Sigmoid colon (tissue), 7 donors: ENCODE results near the gene PAX2. TPM values are rescaled to one million over a fixed set of nuclear protein-coding genes. Genes with fewer than 3 reads are reported as not detected.

Experiments used
- DNase-seq: peaks from one replicate; pipeline ENCODE4 v3.0.0-alpha.2; 2019
- H3K27ac ChIP-seq, 4 donors: fragments of 200-600 bp; sonication (generic); one replicate each; pipeline ENCODE4 v1.5.1; 2016 to 2019; ENCODE audit warnings: mild to moderate bottlenecking in 1 of 4
- H3K27me3 ChIP-seq, 3 donors: fragments of 200-600 bp; sonication (generic); one replicate each; pipeline ENCODE4 v1.5.1; 2019; ENCODE audit warnings: mild to moderate bottlenecking in 1 of 3
- H3K36me3 ChIP-seq, 4 donors: fragments of 200-600 bp; sonication (generic); one replicate each; pipeline ENCODE4 v1.5.1; 2016 to 2019
- H3K4me1 ChIP-seq, 4 donors: fragments of 200-600 bp; sonication (generic); one replicate each; pipeline ENCODE4 v1.5.1; 2017 to 2019
- H3K4me3 ChIP-seq, 4 donors: fragments of 200-600 bp; sonication (generic); one replicate each; pipeline ENCODE4 v1.5.1; 2017 to 2019; ENCODE audit warnings: mild to moderate bottlenecking in 2 of 4, moderate library complexity in 1 of 4
- H3K9me3 ChIP-seq, 4 donors: fragments of 200-600 bp in 3 of 4; sonication (generic) in 3 of 4; one replicate each; pipeline versions ENCODE4 v1.5.1 to v1.6.1; 2013 to 2019
- CTCF ChIP-seq, 4 experiments: fragments of 450-650 bp in 3 of 4; fragments of 200-600 bp in 1 of 4; IDR thresholded peaks; one replicate each; pipeline ENCODE4 v1.5.1; 2016 to 2019; ENCODE audit warnings: antibody characterized with exemption in 4 of 4, mild to moderate bottlenecking in 3 of 4, moderate library complexity in 2 of 4
- EP300 ChIP-seq, 4 donors: sonication (generic); formaldehyde crosslinking; IDR thresholded peaks; one replicate each; pipeline ENCODE4 v1.6.1; 2017; ENCODE audit warnings: antibody characterized with exemption in 4 of 4
- POLR2A ChIP-seq, 2 donors: fragments of 450-650 bp; IDR thresholded peaks; one replicate each; pipeline ENCODE4 v1.6.1; 2016; ENCODE audit warnings: antibody characterized with exemption in 2 of 2, mild to moderate bottlenecking in 2 of 2, moderate library complexity in 2 of 2
- POLR2AphosphoS5 ChIP-seq, 4 donors: sonication (generic); formaldehyde crosslinking; IDR thresholded peaks; one replicate each; pipeline ENCODE4 v1.6.1; 2017; ENCODE audit warnings: antibody characterized with exemption in 4 of 4
- WGBS, 2 donors: extraction: QIAGEN DNeasy Blood & Tissue Kit; methylation state at CpG; one replicate each; pipeline ENCODE4 v1.1.7; 2013; 5-methylcytosine and 5-hydroxymethylcytosine counted together
- intact Hi-C: fragments of 100-400 bp; cut with DNase I; formaldehyde crosslinking; loops from one replicate; pipeline ENCODE4 v1.15.1; 2023
- polyA plus RNA-seq, 3 donors: library from polyadenylated mRNA; stranded (reverse); fragments of 200-250 nt; gene quantifications; one replicate each; pipeline ENCODE4 v1.2.3, GENCODE V29; 2013
- total RNA-seq, 4 donors: library from RNA; depleted of rRNA; stranded (reverse); fragments of >200 nt; gene quantifications; one replicate each; pipeline ENCODE4 v1.1.0, GENCODE V29; 2016
- donor health status: healthy with polysubstance abuse.
- donor health status: Bipolar disorder and iron deficiency.
- donor health status: healthy.

Gene PAX2
- total and polyA plus RNA-seq, 7 donors = not detected

GRCh38 chr10:100873146-100873826 is 127.9 kb downstream of the PAX2 start:
- no peaks in the 10 kb centered on the region for H3K4me1 ChIP-seq
- no peak overlapping the region for H3K4me3 ChIP-seq
- H3K27ac ChIP-seq = no peak overlapping the region
- WGBS, 2 donors = 69 to 87% methylated on average over 7 of the region's 7 CpGs
- no peak for TF ChIP-seq EP300 (IDR thresholded peaks at IDR 0.05)
- no peak for TF ChIP-seq POLR2A (IDR thresholded peaks at IDR 0.05)
- no peak for TF ChIP-seq POLR2AphosphoS5 (IDR thresholded peaks at IDR 0.05)
- TF ChIP-seq CTCF (IDR thresholded peaks at IDR 0.05) = no peak
- intact Hi-C loops = no loop called here
- H3K9me3 ChIP-seq = no peaks in the 10 kb centered on the region
- no peaks in the 10 kb centered on the region for H3K36me3 ChIP-seq
- peaks cover 0 to 46% (median 35%) of the 10 kb centered on the region in 3 donors for H3K27me3 ChIP-seq
- DNase-seq = no peak

- Histone ChIP-seq H3K36me3 (no peaks in the 10 kb centered on the region), H3K4me3 (no peak overlapping the region), H3K4me1 (no peaks in the 10 kb centered on the region), H3K27me3 (peaks cover 2 to 46% (median 35%) of the 10 kb centered on the region in 3 donors), H3K27ac (no peak overlapping the region), H3K9me3 (no peaks in the 10 kb centered on the region)
- intact Hi-C loops = no loop called here
- no peak for DNase-seq
- WGBS, 2 donors = 83 to 89% methylated on average over 14 of the region's 14 CpGs
- TF ChIP-seq POLR2A (IDR thresholded peaks at IDR 0.05) = no peak
- TF ChIP-seq EP300 (IDR thresholded peaks at IDR 0.05) = no peak
- TF ChIP-seq CTCF (IDR thresholded peaks at IDR 0.05) = no peak
- TF ChIP-seq POLR2AphosphoS5 (IDR thresholded peaks at IDR 0.05) = no peak
Measured at GRCh38 chr10:100873827-100874326, 128.5 kb downstream of the PAX2 start.

GRCh38 chr10:100874702-100875483 is 129.5 kb downstream of the PAX2 start:
- intact Hi-C loops = no loop called here
- no peak overlapping the region for H3K27ac ChIP-seq
- no peak overlapping the region for H3K4me3 ChIP-seq
- H3K27me3 ChIP-seq = peaks cover 2 to 46% (median 35%) of the 10 kb centered on the region in 3 donors
- no peaks in the 10 kb centered on the region for H3K4me1 ChIP-seq
- no peaks in the 10 kb centered on the region for H3K36me3 ChIP-seq
- TF ChIP-seq POLR2AphosphoS5 (IDR thresholded peaks at IDR 0.05) (no peak), POLR2A (IDR thresholded peaks at IDR 0.05) (no peak), EP300 (IDR thresholded peaks at IDR 0.05) (no peak), CTCF (IDR thresholded peaks at IDR 0.05) (no peak)
- no peaks in the 10 kb centered on the region for H3K9me3 ChIP-seq
- no peak for DNase-seq
- WGBS, 2 donors = 85 to 86% methylated on average over 20 of the region's 20 CpGs

- Histone ChIP-seq H3K4me3 (no peak overlapping the region), H3K27me3 (peaks cover 2 to 46% (median 35%) of the 10 kb centered on the region in 3 donors), H3K4me1 (no peaks in the 10 kb centered on the region), H3K36me3 (no peaks in the 10 kb centered on the region), H3K27ac (no peak overlapping the region), H3K9me3 (no peaks in the 10 kb centered on the region)
- no peak for DNase-seq
- intact Hi-C loops = no loop called here
- 23 to 54% methylated on average over 5 of the region's 5 CpGs for WGBS, 2 donors
- TF ChIP-seq CTCF (IDR thresholded peaks at IDR 0.05) (no peak), POLR2A (IDR thresholded peaks at IDR 0.05) (no peak), POLR2AphosphoS5 (IDR thresholded peaks at IDR 0.05) (no peak), EP300 (IDR thresholded peaks at IDR 0.05) (no peak)
Measured at GRCh38 chr10:100875484-100876166, 130.2 kb downstream of the PAX2 start.
